HG03064 (cell line): Measurements from ENCODE around the gene CD8B2.
"Not testable (repeated sequence)": the region's sequence is repeated elsewhere in the genome, so short reads cannot be mapped to it uniquely, and the experiment has no call there.

ENCODE experiments used
- ATAC-seq: cut with Tn5 transposase; IDR thresholded peaks from one replicate; pipeline ENCODE4 v1.9.1; 2021; ENCODE audit warnings: low read depth; ENCODE audit not compliant: unreplicated experiment

The CD8B2 gene

GRCh38 chr2:106486551-106487385 is at the start of gene CD8B2:
Gene CD8B2 (plus strand): TSS chr2:106487364. CDS start chr2:106487427, 63 bp downstream.
- ATAC-seq, result not testable (repeated sequence)

DNA sequence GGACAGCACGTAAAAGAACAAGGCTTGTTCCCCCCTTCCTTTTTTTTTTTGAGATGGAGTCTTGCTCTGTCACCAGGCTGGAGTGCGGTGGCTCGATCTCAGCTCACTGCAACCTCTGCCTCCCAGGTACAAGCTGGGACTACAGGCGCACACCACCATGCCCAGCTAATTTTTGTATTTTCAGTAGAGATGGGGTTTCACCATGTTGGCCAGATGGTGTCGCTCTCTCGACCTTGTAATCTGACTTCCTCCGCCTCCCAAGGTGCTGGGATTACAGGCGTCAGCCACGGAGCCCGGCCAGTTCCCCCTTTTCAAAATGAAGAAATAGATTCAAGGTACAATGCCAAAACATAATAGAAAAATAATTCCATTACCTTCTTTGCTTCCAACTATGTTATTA is 25.3 kb upstream of the CD8B2 start:
- not testable (repeated sequence) for ATAC-seq

DNA sequence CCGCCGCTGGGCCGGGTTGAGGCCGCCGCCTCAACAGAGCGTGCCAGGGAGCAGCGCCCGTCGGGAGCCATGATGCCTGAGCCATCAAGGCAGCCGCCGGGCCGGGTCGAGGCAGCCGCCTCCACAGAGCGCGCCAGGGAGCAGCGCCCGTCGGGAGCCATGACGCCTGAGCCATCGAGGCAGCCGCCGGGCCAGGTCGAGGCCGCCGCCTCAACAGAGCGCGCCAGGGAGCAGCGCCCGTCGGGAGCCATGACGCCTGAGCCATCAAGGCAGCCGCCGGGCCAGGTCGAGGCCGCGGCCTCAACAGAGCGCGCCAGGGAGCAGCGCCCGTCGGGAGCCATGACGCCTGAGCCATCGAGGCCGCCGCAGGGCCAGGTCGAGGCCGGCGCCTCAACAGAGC is 19.6 kb upstream of the CD8B2 start:
- not testable (repeated sequence) for ATAC-seq

DNA sequence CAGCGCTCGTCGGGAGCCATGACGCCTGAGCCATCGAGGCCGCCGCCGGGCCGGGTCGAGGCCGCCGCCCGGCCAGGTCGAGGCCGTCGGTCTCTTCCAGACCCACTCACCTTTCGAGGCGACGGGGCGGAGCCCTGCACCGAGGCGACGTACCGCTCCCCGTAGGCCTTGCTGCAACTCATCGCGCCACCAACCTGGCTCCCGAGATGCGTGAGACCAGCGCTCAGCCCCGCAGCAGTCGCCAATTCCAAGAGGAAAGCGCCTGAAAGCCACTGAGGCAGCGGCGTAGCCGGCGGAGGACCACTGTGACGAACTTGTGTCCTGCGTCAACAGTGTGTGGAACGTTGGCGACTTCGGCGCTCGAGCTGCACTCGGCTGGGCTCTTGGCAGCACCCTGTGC is 19.1 kb upstream of the CD8B2 start, which contains the start of gene RGPD3:
Gene RGPD3, minus strand, starts transcription at position 307 of the 400 bp plus-strand sequence. Its CDS starts 125 bp downstream, at position 182.
- not testable (repeated sequence) for ATAC-seq

- ATAC-seq, result not testable (repeated sequence)
Observed at GRCh38 chr2:106470658-106471057, 16.5 kb upstream of the CD8B2 start.

- not testable (repeated sequence) for ATAC-seq
Observed at GRCh38 chr2:106477647-106478046, 9.5 kb upstream of the CD8B2 start.

- ATAC-seq, result not testable (repeated sequence)
Observed at GRCh38 chr2:106479563-106479962, 7.6 kb upstream of the CD8B2 start.

- not testable (repeated sequence) for ATAC-seq
Observed at GRCh38 chr2:106487386-106488191, 425 bp downstream of the CD8B2 start.

DNA sequence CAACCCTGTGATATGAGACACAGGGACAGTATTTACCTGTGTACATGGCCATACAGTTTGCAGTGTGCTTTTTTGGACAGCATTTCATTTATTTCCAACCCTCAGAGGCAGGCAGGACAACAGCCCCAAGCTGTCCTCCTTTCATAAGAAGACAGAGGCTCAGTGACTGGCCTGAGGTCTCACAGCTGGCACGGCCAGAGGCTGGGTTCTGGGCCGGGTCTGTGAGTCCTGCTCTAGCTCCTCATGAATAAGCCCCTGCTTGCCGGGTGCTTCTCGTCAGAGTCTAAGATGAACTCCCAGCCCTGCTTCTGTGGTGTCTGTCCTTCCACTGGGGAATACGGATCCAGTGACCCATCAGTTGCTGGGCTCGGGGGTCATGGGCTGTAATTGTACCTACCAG is 2.5 kb downstream of the CD8B2 start:
- not testable (repeated sequence) for ATAC-seq

GRCh38 chr2:106492399-106492798 is 5.2 kb downstream of the CD8B2 start:
- ATAC-seq, result not testable (repeated sequence)

- not testable (repeated sequence) for ATAC-seq
Observed at GRCh38 chr2:106492913-106493312, 5.7 kb downstream of the CD8B2 start.

DNA sequence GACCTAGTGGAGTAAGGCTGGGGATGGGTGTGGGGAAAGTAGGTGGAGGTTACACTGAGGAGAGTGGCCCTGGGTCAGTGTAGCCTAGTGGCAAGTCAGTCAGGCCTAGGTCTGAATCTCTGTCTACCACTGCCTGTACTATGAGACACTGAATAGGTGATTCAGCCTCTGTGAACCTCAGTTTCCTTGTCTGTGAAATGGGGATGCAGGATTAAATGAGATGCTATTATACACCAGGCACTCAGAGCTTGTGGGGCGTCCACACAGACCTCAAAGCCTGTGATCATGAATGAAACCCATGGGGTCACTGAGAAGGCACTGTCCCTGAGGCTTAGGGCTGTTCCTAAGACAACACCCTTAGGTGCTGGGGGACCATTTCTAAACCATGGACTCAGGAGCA is 11.4 kb downstream of the CD8B2 start:
- not testable (repeated sequence) for ATAC-seq

DNA sequence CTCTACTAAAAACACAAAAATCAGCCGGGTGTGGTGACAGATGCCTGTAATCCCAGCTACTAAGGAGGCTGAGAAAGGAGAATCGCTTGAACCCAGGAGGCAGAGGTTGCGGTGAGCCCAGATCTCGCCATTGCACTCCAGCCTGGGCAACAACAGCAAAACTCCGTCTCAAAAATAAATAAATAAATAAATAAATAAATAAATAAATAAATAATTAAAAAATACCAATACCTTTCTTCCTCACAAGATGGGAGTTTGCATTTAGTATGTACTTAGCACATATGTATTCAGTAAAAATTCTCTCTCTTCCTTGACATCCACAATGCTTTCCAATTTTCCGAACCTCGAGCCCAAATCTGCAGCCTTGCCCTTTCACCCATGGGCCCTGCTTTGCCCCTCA is 13.2 kb downstream of the CD8B2 start:
- ATAC-seq, result not testable (repeated sequence)

- not testable (repeated sequence) for ATAC-seq
Observed at GRCh38 chr2:106502351-106502750, 15.2 kb downstream of the CD8B2 start.

DNA sequence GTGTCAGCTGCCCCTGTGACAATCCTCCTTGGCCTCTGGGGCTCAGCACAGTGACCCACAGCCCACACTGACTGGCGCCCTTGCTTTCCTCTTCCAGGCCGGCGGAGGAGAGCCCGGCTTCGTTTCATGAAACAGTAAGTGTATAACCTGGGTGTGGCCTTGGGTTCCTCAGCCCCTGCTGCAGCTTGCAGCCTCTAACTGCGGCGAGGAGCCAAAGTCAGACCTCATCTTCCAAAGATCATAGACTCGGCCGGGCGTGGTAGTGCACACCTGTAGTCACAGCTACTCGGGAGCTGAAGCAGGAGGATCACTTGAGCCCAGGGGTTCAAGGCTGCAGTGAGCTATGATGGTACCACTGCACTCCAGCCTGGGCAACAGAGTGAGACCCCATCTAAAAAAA is 17.0 kb downstream of the CD8B2 start:
- ATAC-seq, result not testable (repeated sequence)

DNA sequence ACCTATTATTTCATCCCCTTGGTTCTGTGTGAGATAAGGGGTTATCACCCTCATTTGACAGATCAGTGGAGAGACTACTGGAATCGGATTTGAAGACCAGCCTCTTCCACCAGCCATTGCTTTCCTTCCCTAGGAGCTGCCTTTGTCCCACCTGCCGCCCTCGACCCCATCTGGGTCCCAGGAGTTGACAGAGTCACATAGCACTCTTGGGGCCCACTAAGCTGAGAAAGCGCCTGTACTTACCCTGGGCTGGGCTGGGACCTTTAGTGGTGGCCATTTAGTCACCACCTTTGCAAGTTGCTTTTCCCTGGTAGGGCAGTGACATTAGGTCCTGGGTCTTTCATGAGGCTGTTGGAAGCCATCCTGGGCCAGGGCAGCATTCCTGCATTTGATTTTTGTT is 17.6 kb downstream of the CD8B2 start:
- ATAC-seq, result not testable (repeated sequence)

DNA sequence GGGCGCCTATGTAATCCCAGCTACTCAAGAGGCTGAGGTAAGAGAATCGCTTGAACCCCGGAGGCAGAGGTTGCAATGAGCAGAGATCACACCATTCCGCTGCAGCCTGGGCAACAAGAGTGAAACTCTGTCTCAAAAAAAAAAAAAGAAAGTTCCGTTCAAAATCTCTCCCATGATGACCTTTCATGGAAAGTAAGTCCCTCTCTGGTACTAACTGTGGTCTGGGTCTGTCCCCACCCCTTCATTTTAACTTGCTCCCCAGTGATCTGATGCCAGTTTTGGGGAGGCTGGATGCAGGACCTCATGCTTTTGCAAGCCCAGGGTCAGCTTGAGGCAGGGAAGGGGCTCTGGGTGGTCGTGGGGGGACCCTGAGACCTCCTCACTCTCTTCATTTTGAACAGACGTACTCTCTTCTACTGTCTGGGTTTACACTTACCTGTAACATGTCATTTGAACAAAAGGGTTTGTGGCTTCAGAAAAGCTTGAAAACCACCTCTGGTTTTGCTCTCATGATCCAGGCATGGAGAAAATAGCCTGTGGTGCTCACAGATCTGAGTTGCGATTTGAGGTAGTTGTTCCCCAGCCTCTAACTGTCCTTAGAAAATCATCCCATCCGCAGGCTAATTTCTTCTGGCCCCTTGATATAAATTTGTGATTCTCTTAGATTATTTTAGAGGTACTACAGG is 19.0 kb downstream of the CD8B2 start:
- ATAC-seq, result not testable (repeated sequence)

DNA sequence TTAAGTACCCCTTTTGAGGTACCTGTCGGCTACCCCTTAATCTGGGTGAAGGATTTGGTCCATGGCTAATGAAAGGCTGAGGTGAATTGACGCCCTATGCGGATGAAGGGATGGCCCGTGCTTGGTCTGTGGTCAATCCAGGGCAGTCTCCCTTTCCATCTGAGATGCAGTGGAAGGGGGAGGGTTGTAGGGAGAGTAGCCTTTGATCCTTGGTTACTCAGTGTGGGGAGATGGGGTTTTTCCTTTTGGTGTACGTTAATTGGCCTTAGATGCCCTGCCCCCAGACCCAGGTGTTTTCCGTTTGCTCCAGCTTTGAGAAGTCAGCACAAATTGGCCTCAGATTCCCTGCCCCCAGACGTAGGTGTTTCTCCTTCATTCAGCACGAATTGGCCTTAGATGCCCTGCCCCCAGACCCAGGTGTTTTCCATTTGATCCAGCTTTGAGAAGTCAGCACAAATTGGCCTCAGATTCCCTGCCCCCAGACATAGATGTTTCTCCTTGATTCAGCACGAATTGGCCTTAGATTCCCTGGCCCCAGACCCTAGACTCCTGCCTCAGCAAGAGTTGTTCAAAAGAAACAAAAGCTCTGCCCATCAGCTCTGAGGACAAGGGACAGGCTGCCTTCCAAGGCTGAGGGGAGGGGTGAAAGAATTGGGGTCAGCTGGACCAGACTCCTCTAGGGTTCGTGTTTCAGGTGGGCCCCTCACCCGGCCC is 21.7 kb downstream of the CD8B2 start:
- ATAC-seq, result not testable (repeated sequence)

DNA sequence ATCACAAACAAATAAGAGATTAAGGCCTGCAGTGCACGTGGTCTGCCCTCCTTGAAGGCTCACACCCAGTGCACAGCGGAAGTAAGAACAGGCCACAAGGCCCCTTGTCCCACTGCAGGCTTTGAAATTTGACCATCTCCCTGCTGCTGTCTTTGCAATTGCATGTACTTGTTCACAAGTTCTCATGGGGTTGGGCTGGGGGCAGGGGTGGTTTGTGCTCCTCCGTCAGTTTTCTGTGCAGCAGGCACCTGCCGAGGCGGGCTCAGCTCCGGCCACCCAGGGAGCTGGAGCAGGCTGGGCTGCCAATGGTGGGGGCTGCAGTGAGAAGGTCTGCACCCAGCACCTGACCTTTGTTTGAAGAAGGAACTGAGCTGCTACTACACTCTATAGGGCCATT is 22.2 kb downstream of the CD8B2 start:
- ATAC-seq, result not testable (repeated sequence)

DNA sequence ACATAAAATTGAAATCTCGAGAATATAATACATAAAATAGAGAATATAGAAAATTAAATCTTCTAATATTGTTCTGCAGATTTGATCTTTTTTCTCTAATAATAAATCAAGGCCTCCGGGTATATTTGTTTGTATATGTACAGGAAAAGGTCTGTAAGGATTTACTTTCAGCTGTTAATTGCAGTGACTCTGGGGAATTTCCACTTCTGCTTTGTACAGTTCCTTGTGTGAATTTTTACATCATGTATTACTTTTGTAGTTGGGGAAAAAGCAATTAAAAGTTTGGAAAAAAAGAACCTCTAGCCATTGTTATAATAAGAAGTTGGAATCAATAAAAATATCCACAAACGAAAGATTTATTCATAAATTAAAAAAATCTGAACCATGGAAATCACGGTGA is 23.6 kb downstream of the CD8B2 start:
- not testable (repeated sequence) for ATAC-seq
